SK-N-MC (cell line): ENCODE data around the gene UBE4B.

Experiments used
- DNase-seq: peaks from one replicate; pipeline ENCODE4 v3.0.0-alpha.2; 2011; ENCODE audit warnings: low read depth, low spot score
- H3K27ac ChIP-seq: fragments of 200-600 bp; sonication (generic); 2 replicates; pipeline ENCODE4 v1.5.1; 2016; ENCODE audit warnings: mixed run types
- H3K36me3 ChIP-seq: fragments of 200-600 bp; sonication (generic); 2 replicates; pipeline ENCODE4 v1.6.1; 2017; ENCODE audit warnings: antibody characterized with exemption, low read length, mixed read lengths; ENCODE audit not compliant: insufficient read depth
- H3K4me3 ChIP-seq: fragments of 200-600 bp; sonication (generic); 2 replicates; pipeline ENCODE4 v1.5.1; 2016
- H3K9ac ChIP-seq: fragments of 200-600 bp; sonication (generic); 2 replicates; pipeline ENCODE4 v1.8.0; 2017; ENCODE audit warnings: mixed run types, mixed read lengths; ENCODE audit not compliant: insufficient read length
- H3K9me3 ChIP-seq: fragments of 200-600 bp; sonication (generic); 2 replicates; pipeline ENCODE4 v1.6.1; 2017; ENCODE audit warnings: low read depth, mild to moderate bottlenecking, antibody characterized with exemption, low read length, moderate library complexity, mixed read lengths
- EZH2 ChIP-seq: fragments of 200-600 bp; sonication (generic); IDR thresholded peaks from one replicate; pipeline ENCODE4 v1.6.1; 2017; ENCODE audit warnings: antibody characterized with exemption
- FOXP2 ChIP-seq: optimal IDR thresholded peaks from 2 replicates; pipeline ENCODE3; 2011; ENCODE audit warnings: mild to moderate bottlenecking, moderate library complexity; ENCODE audit not compliant: insufficient read depth; ENCODE audit errors: extremely low read length, control extremely low read depth
- POLR2AphosphoS5 ChIP-seq: IDR thresholded peaks from 2 replicates; pipeline ENCODE4 v1.6.1; 2012; ENCODE audit warnings: mild to moderate bottlenecking, low read depth, low read length, borderline replicate concordance

UBE4B gene

GRCh38 chr1:10032590-10033358 is at the start of gene UBE4B:
TSS of gene UBE4B (plus strand) at chr1:10032958. CDS start at chr1:10033671, 713 bp downstream.
- peak; percentile 92 for DNase-seq
- Histone ChIP-seq H3K4me3 (peak within 1 kb of the TSS; percentile 94), H3K27ac (peak within 1 kb of the TSS; percentile 94), H3K9ac (peak within 1 kb of the TSS; percentile 88), H3K36me3 (peaks cover 15% of the 10 kb centered on the region; the same call in 1 of the 2 replicates), H3K9me3 (no peaks in the 10 kb centered on the region)
- TF ChIP-seq POLR2AphosphoS5, result peak; percentile 83; the same call in 1 of the 2 replicates
- TF ChIP-seq EZH2, result no peak
- TF ChIP-seq FOXP2, result peak; percentile 32

GRCh38 chr1:9984253-9984652 is 48.5 kb upstream of the UBE4B start:
- no peak for DNase-seq
- Histone ChIP-seq H3K9me3 (no peaks in the 10 kb centered on the region), H3K36me3 (no peaks in the 10 kb centered on the region), H3K4me3 (no peak overlapping the region), H3K27ac (no peak overlapping the region), H3K9ac (no peak overlapping the region)
- TF ChIP-seq POLR2AphosphoS5 (no peak), EZH2 (no peak), FOXP2 (no peak)

- DNase-seq, result no peak
- no peak overlapping the region for H3K27ac ChIP-seq
- no peak for TF ChIP-seq POLR2AphosphoS5
- no peak for TF ChIP-seq EZH2
- H3K36me3 ChIP-seq, result no peaks in the 10 kb centered on the region
- no peaks in the 10 kb centered on the region for H3K9me3 ChIP-seq
- no peak overlapping the region for H3K4me3 ChIP-seq
- no peak overlapping the region for H3K9ac ChIP-seq
Measured at GRCh38 chr1:9985001-9985400, 47.8 kb upstream of the UBE4B start.

GRCh38 chr1:9989773-9990172 is 43.0 kb upstream of the UBE4B start:
- DNase-seq, result no peak
- Histone ChIP-seq H3K27ac (no peak overlapping the region), H3K4me3 (no peak overlapping the region), H3K9ac (no peak overlapping the region), H3K9me3 (no peaks in the 10 kb centered on the region), H3K36me3 (no peaks in the 10 kb centered on the region)
- no peak for TF ChIP-seq EZH2
- no peak for TF ChIP-seq POLR2AphosphoS5
- TF ChIP-seq FOXP2, result no peak

- no peak for DNase-seq
- Histone ChIP-seq H3K36me3 (no peaks in the 10 kb centered on the region), H3K27ac (no peak overlapping the region), H3K9ac (no peak overlapping the region), H3K9me3 (no peaks in the 10 kb centered on the region), H3K4me3 (no peak overlapping the region)
- TF ChIP-seq EZH2 (no peak), POLR2AphosphoS5 (no peak), FOXP2 (no peak)
Measured at GRCh38 chr1:9990944-9991343, 41.8 kb upstream of the UBE4B start.

GRCh38 chr1:9992910-9993309 is 39.8 kb upstream of the UBE4B start:
- no peak overlapping the region for H3K9ac ChIP-seq
- no peak for DNase-seq
- no peaks in the 10 kb centered on the region for H3K36me3 ChIP-seq
- H3K4me3 ChIP-seq, result no peak overlapping the region
- H3K9me3 ChIP-seq, result no peaks in the 10 kb centered on the region
- no peak for TF ChIP-seq FOXP2
- TF ChIP-seq EZH2, result no peak
- no peak for TF ChIP-seq POLR2AphosphoS5
- no peak overlapping the region for H3K27ac ChIP-seq

- Histone ChIP-seq H3K36me3 (no peaks in the 10 kb centered on the region), H3K27ac (no peak overlapping the region), H3K4me3 (no peak overlapping the region), H3K9me3 (no peaks in the 10 kb centered on the region), H3K9ac (no peak overlapping the region)
- DNase-seq, result no peak
- no peak for TF ChIP-seq FOXP2
Measured at GRCh38 chr1:9993561-9994075, 39.1 kb upstream of the UBE4B start.

GRCh38 chr1:9996624-9997582 is 35.9 kb upstream of the UBE4B start, which contains the start of gene RBP7:
TSS of gene RBP7 (plus strand) at chr1:9997228. CDS start at chr1:9997259, 31 bp downstream.
- Histone ChIP-seq H3K9me3 (no peaks in the 10 kb centered on the region), H3K36me3 (no peaks in the 10 kb centered on the region), H3K4me3 (peak within 1 kb of the TSS; percentile 59), H3K9ac (no peak within 1 kb of the TSS), H3K27ac (no peak within 1 kb of the TSS)
- TF ChIP-seq EZH2, result no peak
- TF ChIP-seq POLR2AphosphoS5, result no peak
- no peak for TF ChIP-seq FOXP2
- no peak for DNase-seq
